ENCODE data around the gene SLC38A5.
"Not testable (repeated sequence)": the region's sequence is repeated elsewhere in the genome, so short reads cannot be mapped to it uniquely, and the experiment has no call there.

The SLC38A5 gene

GRCh38 chrX:48470110-48470832 lies at the start of gene SLC38A5:
SLC38A5 (minus strand) TSS chrX:48470260; CDS start chrX:48467924, 2,336 bp downstream.
- no peak for DNase-seq (ENCODE audit: low read depth in 3 of 3)

DNA sequence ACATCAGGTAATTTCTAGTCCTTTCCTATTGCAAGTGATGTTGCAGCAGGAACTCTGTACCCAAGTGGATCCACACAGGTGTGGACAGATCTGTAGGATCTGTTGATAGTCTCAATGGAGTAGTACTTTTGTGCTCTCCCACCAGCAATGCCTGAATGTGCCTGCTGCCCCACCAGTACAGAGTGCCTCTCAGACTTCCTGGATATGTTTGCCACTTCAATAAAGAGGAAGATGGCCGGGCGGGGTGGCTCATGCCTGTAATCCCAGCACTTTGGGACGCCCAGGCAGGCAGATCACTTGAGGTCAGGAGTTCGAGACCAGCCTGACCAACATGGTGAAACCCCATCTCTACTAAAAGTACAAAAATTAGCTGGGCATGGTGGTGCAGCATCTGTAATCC lies 49.4 kb upstream of the SLC38A5 start:
- not testable (repeated sequence) for DNase-seq (ENCODE audit: low read depth in 3 of 3)

DNA sequence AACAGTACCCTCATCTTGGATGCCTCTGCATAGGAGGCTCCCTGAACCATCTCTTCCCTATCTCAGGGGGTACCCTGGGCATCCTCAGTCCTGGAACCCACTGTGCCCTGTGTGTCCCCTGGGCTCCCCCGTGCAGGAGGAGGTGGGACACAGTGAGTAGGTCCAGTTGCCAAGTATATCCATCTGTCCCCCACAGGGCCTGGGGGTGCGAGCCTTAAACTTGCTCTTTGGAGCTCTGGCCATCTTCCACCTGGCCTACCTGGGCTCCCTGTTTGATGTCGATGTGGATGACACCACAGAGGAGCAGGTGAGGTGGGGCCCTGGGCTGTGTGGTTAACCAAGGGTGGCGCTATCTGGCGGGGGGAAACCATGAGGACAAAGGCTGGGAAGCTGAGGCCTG lies 46.9 kb upstream of the SLC38A5 start:
- DNase-seq (ENCODE audit: low read depth in 3 of 3) = no peak

DNA sequence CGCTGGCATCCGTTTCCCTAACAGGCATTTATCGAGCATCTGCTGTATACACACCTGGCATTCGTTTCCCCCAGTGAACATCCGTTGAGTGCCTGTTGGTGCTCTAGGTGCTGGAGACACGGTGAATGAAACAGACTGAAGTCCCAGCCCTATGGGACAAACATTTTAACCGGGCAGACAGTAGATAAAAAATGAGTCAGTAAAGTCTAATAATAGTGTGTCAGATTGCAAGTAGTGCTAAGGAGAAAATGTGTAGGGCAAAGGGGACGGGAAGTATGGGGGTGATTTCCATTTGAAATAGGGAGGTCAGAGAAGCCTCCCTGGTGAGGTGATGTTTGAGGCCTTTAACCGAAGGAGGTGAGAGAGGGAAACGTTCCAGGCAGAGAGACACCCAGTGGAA lies 46.2 kb upstream of the SLC38A5 start:
- no peak for DNase-seq (ENCODE audit: low read depth in 3 of 3)

- DNase-seq (ENCODE audit: low read depth in 3 of 3) = no peak
These were observed 45.8 kb upstream of the SLC38A5 start for GRCh38 chrX:48515842-48516241.

GRCh38 chrX:48514868-48515460 lies 44.9 kb upstream of the SLC38A5 start:
- no peak for DNase-seq (ENCODE audit: low read depth in 3 of 3)

DNA sequence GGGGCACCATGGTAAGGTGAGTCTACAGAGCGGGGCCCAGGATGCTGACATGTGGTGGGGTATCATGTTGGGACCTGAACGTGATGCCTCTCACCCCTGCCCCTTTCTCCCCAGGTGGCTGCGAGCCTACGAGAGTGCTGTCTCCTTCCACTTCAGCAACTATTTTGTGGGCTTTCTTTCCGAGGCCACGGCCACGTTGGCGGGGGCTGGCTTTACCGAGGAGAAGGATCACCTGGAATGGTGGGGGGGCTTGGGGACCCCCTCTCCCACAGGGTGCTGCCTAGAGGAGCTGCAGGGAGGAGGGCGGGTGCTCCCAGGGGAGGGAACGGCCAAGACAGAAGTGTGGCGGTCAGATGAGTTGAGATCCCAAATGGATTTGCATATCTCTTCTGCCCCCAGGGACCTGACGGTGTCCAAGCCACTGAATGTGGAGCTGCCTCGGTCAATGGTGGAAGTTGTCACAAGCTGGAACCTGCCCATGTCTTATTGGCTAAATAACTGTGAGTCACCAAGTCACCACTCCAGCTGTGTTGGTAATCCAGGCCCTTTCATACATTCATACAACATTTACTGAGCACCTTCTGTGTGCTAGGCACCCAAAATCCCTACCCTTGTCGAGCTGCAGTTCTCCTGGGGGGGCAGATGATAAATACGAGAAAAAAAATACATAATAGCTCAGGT lies 44.2 kb upstream of the SLC38A5 start:
- DNase-seq (ENCODE audit: low read depth in 3 of 3) = no peak

DNA sequence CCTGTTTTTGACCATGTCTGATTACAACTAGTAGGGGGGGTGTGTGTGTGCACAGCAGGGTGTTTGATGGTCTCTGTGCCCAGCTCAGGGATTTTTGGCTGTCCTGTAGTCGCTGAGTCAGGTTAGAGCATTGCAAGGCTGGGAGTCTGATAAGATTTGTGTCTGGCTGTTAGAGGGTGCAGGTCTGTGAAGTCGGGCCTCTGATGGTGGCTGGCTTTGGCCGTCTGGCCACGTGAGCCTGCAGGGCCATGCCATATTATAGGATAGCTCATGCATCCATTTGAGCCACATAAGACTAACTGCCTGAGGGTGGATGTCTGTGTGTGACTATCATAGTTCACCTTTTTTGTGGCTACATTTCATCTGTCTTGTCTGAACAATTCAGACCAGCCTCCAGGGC lies 43.6 kb upstream of the SLC38A5 start:
- no peak for DNase-seq (ENCODE audit: low read depth in 3 of 3)

- no peak for DNase-seq (ENCODE audit: low read depth in 3 of 3)
These were observed 42.4 kb upstream of the SLC38A5 start for GRCh38 chrX:48512371-48512935.

GRCh38 chrX:48511560-48511959 lies 41.5 kb upstream of the SLC38A5 start:
- DNase-seq (ENCODE audit: low read depth in 3 of 3) = no peak

DNA sequence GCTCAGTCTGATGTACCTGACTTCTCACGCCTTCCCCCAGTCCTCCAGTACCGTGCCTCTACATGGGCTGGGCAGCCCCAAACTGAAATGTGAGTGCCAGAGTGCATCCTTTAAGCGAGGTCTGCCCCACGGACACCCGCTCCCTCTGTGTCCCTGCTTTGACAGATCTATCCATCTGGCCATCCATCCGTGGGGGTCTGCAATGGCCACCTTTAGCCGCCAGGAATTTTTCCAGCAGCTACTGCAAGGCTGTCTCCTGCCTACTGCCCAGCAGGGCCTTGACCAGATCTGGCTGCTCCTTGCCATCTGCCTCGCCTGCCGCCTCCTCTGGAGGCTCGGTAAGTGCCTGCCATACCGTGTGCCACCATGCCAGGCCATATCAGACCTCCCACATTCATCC lies 39.6 kb upstream of the SLC38A5 start:
- DNase-seq (ENCODE audit: low read depth in 3 of 3) = no peak

DNA sequence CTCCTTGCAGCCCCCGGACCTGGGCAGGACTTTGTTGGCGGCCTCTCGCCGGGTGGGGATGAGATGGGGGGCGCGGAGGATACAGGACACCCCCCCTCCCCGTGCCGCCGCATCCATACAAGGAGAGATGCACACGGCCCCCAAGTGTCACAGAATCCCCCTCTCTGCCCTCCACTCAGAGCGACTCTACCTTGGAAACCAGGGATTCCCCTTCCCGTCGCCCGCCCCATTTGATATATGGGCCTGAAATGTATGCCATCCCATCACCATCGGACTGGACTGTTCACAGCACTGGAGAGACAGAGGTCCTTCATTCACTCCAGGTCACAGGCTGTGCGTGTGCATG lies 39.2 kb upstream of the SLC38A5 start:
- DNase-seq (ENCODE audit: low read depth in 3 of 3) = no peak

DNA sequence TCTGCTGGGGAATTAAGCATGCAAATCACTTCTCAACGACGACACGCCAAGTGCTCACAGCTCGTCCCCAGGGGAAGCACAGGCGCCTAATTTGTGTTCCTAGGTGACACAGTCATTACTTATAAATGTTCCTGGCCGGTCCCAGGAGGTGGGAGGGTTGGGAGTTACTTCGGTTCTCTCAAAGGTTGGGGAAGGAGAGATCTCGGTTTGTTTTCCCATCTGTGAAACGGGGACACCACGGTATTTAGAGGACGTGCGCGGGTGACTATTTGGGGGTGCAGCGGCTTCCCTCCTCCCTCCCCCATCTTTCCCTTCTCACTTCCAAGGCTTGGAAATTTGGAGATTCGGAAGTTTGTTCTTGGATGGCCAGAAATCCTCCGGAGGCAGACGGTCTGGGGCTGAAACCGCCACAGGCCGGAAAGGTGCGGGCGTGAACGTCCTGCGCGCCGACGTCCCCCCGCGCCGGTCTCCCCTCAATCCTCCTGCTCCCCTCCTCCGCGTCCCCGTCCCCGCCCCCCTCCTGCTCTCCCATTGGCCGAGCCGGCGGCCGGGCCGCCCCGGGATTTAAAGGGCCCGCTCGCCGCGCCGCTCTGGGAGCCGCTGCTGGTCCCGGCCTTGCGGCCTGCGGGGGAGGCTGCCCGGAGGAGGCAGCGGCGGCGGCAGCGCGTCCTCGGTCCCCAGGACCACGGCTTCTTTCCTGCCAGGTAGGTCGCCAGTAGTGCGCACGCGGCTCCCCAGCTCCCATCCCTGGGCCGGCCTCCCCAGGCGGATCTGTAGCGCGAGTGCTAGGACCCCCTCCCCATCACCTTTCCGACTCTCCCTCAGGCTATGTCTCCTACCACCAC lies 38.6 kb upstream of the SLC38A5 start, which contains the start of gene PORCN:
Gene PORCN (plus strand): TSS at position 593 of the 845 bp plus-strand sequence. CDS start 829 bp downstream, outside the sequence.
- peak; percentile 59 to 73 (median 64) for DNase-seq (ENCODE audit: low read depth in 3 of 3)

DNA sequence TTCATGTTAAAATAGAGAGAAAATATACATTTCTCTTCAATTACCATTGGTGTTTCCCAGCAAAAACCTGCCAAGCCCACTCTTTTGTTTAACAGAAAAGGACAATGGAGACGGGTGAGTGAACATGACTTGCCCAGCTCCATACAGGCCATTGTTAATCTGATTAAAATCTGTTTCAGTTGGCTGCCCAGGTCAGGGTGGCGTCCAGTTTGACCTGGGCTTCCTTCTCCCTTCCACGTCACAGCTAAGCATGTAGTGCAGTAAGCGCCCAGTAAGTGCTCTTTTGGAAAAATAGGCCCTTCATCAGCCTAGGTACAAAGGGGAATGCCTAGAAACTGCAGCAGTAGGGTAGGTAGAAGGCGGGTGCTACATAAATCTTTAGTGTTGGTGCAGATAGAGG lies 37.2 kb upstream of the SLC38A5 start:
- DNase-seq (ENCODE audit: low read depth in 3 of 3) = no peak

- DNase-seq (ENCODE audit: low read depth in 3 of 3) = no peak
These were observed 35.4 kb upstream of the SLC38A5 start for GRCh38 chrX:48505481-48505880.

GRCh38 chrX:48504261-48504660 lies 34.2 kb upstream of the SLC38A5 start:
- no peak for DNase-seq (ENCODE audit: low read depth in 3 of 3)

DNA sequence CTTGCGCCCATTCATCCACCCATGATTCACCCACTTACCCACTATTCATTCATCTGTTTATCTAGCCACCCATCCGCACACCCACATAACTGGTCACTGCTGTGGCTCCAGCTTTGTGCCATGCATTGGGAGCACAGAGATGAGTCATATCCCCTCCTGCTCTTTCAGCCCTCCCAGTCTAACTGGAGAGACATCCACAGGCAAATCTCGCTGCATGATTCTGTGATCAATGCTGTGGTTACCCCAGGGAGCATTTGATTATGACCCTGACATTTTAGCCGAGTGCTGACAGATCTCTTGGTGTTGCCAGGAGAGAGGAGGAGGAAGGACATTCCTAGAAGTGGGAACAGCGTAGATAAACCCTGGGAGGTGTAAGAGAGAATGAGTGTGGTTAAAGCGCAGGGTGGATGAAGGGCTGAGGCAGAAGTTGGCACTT lies 28.3 kb upstream of the SLC38A5 start:
- no peak for DNase-seq (ENCODE audit: low read depth in 3 of 3)

GRCh38 chrX:48497871-48498270 lies 27.8 kb upstream of the SLC38A5 start:
- DNase-seq (ENCODE audit: low read depth in 3 of 3) = no peak

- DNase-seq (ENCODE audit: low read depth in 3 of 3) = no peak
These were observed 26.6 kb upstream of the SLC38A5 start for GRCh38 chrX:48496660-48497059.

- DNase-seq (ENCODE audit: low read depth in 3 of 3) = no peak
These were observed 23.9 kb upstream of the SLC38A5 start for GRCh38 chrX:48493890-48494364.

DNA sequence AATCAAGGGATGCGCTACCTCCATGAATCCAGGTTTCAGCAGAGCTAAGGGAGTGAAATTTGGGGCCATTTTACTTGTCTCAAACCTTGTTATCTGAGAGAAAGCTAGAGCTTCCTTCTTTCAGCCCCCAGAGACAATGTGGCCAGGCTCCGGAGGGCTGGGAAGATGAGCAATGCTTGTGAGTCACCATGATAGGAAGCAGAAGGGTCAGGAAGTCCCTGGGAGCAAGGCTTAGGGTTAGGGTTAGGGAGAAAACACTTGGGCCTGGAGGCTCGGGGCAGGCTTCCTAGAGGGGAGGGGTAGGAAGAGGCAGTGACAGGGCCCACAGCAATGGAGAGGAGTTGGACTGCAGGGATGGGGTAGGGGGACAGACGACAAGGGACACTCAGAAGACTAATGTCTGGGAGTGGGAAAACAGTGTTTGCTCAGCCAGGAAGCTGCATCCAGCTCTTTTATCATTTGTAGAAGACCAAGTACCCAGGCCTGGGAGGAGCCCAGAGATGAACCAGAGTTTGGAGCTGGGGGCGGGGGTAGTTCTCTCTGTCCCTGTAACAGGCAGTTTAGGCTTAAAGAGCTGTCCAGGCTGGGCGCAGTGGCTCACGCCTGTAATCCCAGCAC lies 22.3 kb upstream of the SLC38A5 start:
- DNase-seq (ENCODE audit: low read depth in 3 of 3) = no peak
